GM12872 (cell line): Measurements from ENCODE around the gene PRR30.

Source experiments
- CTCF ChIP-seq: IDR thresholded peaks from 3 replicates; pipeline ENCODE4 v1.5.1; 2011; ENCODE audit warnings: low read depth, mild to moderate bottlenecking, low read length, moderate library complexity; ENCODE audit not compliant: insufficient read depth

The PRR30 gene

GRCh38 chr2:27139310-27139709 lies at the start of gene PRR30:
Gene PRR30, minus strand, starts transcription at chr2:27139410. Its CDS starts 1,081 bp downstream, at chr2:27138329.
- TF ChIP-seq CTCF, result no peak

GRCh38 chr2:27186613-27187345 lies 47.6 kb upstream of the PRR30 start:
- TF ChIP-seq CTCF, result no peak

GRCh38 chr2:27185331-27186026 lies 46.3 kb upstream of the PRR30 start:
- TF ChIP-seq CTCF, result no peak

- no peak for TF ChIP-seq CTCF
Observed at GRCh38 chr2:27184115-27184514, 44.9 kb upstream of the PRR30 start.

GRCh38 chr2:27182346-27182745 lies 43.1 kb upstream of the PRR30 start:
- TF ChIP-seq CTCF, result no peak

- TF ChIP-seq CTCF, result no peak
Observed at GRCh38 chr2:27179344-27180000, 40.3 kb upstream of the PRR30 start.

GRCh38 chr2:27178469-27178868 lies 39.3 kb upstream of the PRR30 start:
- TF ChIP-seq CTCF, result no peak
